NCI-H1092 treated with DMSO at 0.1 percent for 48 hours (cell line): ENCODE data around the gene TNIP3.
"Not testable (repeated sequence)": the region's sequence is repeated elsewhere in the genome, so short reads cannot be mapped to it uniquely, and the experiment has no call there.

Experiments
- DNase-seq: peaks from one replicate; lab custom pipeline; 2025; lab: John Stamatoyannopoulos, UW

The TNIP3 gene

DNA sequence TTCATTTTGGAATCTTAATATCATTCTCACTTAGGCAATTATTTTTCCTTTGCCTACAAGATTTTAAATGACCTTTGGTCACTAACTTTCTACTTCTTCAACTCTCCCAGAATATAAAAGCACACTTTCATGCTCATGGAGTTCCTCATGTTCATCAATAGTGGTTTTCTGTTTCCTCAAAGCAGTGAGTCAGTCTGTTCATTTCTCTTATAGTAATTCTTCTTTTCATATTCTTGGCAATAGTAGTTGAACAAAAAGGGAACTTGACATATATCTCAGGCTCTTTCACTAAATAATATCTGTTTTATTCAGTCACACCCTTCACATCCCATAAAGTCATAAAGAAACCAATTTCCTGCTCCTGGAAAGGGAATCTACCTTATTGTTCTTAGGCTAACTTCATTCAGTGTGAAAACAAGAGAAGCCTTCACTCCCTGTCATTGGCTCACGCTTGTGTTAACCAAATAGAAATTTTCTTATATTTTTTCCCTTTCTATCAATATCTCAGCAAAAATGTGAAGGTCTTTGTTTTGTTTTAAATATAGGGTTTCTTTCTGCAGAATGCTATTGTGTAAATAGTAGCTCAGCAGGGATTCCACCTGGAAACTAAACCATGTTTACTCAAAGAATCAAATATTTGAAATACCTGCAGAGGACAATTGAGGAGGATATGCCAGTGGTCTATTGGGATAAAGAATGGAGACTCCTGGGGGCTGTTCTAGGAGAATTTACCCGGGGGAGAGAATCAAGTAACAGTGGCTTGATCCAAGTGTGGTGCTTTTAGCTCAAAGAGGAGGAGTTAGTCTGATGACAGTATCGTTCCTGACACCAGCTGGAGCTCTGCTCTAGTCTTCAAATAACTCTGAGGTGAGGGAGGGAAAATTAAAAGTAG, 13.4 kb upstream of the TNIP3 start:
- no peak for DNase-seq

GRCh38 chr4:121176082-121176934, 12.2 kb upstream of the TNIP3 start:
- no peak for DNase-seq

GRCh38 chr4:121171477-121171876, 7.4 kb upstream of the TNIP3 start:
- DNase-seq = not testable (repeated sequence)

DNA sequence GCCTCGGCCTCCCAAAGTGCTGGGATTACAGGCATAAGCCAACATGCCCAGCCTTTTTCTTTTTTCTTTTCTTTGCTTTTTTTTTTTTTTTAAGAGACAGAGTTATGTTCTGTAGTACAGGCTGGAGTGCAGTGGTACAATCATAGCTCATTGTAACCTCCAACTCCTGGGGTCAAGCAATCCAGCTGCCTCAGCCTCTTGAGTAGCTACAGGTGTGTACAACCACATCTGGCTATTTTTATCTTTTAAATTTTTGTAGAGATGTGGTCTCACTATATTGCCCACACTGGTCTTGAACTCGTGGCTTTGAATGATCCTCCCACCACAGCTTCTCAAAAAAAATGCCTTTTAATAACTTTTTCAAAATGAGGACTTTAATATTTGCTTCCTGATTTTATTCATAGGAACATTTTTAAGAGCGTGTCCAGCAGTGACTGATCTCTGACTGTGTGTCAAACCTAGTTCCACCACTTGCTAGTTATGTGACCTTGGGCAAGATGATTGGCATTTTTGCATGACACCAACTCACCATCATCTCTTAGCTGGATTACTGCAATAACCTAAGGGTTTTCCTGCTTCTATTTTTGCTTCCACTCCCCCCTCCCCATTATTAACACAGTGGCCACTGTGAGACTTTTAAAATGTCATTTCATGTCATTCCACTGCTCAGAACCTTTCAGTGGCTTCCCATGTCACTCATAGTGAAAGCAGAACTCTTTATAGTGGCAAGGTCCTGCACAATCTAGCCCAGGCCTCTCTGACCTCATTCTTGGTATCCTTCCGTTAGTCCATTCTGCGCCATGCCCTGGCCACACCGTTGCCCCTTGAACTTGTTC, 4.5 kb upstream of the TNIP3 start:
- DNase-seq = no peak

DNA sequence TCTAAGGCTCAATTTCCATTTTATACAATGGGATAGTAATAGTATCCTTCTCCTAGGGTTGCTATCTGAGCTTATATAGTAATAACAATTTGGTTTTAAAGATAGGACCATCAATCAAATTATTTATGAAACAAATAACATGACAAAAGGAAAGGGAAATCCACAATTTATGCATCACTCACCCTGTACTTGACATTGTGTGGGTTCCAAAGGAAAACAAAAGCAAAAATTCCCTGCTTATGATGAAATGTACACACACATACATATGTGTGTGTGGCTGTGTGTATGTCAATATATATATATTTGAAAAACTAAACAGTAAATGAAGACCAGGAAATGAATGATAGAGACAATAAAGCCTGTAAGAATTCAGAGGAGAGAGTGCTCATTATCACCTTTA, 2.9 kb upstream of the TNIP3 start:
- DNase-seq = no peak

DNA sequence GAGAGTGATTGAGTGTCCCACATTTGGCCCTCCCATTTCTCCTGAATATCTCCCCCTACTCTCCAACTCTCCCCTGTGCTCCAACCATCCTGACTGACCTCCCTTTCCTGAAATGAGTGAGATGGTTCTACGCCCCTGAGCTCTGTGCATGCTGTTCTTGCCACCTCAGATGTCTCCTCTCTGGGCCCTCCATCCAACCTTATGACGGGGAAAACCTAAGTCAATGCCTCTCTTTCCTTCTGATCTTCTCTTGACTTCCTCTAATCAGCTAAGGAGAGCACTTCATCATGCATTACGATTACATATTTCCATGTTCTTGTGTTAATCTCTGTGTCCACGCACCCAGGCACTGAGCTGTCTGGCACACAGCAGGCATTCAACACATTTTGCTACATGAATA, 1.1 kb upstream of the TNIP3 start:
- no peak for DNase-seq

DNA sequence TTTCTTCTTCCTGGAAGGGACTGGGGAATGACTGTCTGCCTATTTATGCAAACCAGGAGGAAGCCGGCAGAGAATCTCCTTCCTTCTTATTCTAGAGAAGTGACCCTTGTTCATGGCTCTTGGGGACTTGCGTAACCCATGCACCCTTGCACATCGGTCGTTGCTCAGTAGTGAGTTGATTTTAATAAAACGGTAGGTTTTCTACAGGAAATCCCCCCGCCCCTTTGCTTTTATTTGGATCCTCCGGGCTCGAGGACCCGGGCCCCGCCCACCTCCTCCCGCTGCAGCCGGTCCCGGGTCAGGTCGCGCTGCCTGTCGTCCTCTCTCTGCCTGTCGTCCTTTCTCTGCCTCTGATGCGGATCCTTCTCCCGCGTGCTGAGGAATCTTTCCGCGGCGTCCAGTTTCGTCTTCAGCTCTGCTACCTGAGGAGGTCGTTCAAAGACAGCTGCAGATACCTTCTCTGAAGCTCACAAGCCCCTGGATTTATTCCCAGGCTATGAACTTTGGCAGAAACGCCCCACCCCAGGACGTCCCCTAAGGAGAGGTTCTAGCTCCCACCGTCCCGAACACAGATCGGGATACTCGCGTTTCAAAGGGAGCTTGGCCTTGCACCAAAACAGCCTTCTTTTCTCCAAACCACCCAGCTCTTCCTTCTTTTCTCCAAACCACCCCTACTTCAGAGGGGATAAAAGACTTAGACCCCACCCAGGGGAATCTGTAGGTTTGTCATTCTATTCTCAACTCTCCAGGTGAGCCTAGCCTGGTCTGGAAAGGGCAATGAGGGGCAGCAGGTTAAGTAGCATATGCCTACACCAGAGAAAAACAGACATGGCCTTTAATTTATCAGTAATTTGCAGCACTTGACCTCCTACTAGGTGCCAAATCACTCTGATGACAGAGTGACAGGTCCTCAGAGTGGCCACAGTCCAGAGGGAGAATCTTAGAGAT, 7.0 kb downstream of the TNIP3 start:
- DNase-seq = no peak

GRCh38 chr4:121155893-121156292, 8.2 kb downstream of the TNIP3 start:
- DNase-seq = no peak

- DNase-seq = no peak
These were observed 10.0 kb downstream of the TNIP3 start for GRCh38 chr4:121154103-121154515.

- DNase-seq = no peak
These were observed 12.2 kb downstream of the TNIP3 start for GRCh38 chr4:121151942-121152341.

GRCh38 chr4:121150486-121150885, 13.6 kb downstream of the TNIP3 start:
- no peak for DNase-seq

GRCh38 chr4:121150003-121150402, 14.1 kb downstream of the TNIP3 start:
- DNase-seq = no peak

- no peak for DNase-seq
These were observed 15.5 kb downstream of the TNIP3 start for GRCh38 chr4:121148621-121149020.

- no peak for DNase-seq
These were observed 16.1 kb downstream of the TNIP3 start for GRCh38 chr4:121148000-121148399.

GRCh38 chr4:121146530-121146929, 17.6 kb downstream of the TNIP3 start:
- no peak for DNase-seq

GRCh38 chr4:121145430-121145829, 18.7 kb downstream of the TNIP3 start:
- no peak for DNase-seq

DNA sequence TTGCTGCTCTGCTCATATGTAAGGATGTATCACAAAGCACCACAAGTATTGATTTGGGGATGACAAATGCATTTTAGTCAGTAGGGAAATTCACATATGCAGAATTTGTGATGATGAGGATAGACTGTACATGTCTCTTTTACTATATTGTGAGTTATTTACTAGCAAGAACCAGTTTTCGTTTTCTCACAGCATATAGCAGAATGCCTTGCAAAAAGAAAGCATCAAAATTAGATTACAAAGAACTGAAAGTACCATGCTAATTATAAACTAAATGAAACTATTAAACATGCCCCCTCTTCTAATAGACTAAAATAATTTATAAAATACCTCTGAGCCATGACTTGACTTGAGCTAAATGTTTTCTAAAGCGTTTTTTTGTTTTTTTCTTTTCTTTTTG, 20.1 kb downstream of the TNIP3 start:
- DNase-seq = no peak

- DNase-seq = no peak
These were observed 21.0 kb downstream of the TNIP3 start for GRCh38 chr4:121143131-121143530.

- DNase-seq = no peak
These were observed 23.2 kb downstream of the TNIP3 start for GRCh38 chr4:121140716-121141460.

DNA sequence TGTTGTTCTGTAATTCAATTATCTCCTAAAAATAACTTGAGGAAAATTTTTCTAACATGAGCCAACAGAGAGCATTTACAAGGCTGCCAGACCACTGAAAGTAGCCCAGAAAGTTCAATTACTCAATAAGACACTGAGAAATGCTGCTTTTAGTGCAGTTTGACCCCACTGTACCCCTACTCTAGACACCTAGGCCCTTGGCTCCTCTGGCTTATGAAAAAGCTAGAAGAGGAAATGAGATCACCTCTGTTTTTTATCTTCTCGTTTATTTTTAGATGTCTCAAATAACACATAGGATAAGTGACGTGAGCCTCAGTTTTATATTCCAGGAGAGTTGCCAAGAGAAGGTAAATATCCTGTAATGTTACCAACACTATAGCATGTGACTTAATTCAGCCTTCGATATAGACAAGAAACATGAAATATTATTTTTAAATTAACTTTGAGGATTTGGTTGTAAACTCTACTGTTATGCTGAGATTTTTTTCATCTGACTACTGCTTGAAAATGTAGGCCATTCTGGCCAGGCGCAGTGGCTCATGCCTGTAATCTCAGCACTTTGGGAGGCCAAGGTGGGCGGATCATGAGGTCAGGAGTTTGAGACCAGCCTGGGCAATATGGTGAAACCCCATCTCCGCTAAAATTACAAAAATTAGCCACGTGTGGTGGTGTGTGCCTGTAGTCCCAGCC, 24.4 kb downstream of the TNIP3 start:
- no peak for DNase-seq
